ENCODE measurements around the gene SFTA2.
A peak's percentile ranks its signal among the peaks of the same experiment; 100 is the strongest.
"Not testable (repeated sequence)": the region's sequence is repeated elsewhere in the genome, so short reads cannot be mapped to it uniquely, and the experiment has no call there.

Gene SFTA2

DNA sequence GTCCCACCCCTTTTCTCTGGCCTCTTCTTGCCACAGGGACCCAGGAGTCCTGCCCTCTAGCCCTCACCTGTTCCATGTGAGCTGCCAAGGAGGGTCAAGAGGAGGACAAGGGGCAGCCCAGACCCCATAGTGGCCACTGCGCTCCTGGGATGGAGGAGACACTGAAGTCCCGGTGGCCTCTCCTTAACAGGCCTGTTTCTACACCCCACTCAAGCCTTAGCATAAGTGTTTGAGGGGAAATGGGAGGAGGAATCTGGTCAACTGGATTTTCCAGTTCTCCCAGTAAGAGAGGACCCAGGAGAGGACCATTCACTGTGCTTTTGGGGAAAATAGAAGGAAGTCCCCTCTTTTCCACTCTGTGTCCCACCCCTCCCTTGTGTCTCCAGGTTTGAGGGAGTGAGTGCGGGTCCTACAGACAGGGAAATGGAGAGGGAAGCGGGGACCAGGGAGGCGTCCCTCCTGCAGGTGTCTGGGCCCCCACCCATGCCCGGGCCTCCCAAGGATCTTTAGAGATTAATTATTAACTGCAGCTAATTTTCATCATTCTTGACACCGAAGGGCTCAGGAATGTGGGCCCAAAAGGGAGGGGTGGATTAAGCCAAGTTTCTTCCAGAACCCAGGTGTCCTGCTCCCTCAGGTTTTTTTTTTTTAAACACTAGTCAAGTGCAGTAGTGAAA, at the start of gene SFTA2:
SFTA2 (minus strand) TSS at position 202 of the 677 bp plus-strand sequence; CDS start at position 128, 74 bp downstream.
- no peak for DNase-seq (ENCODE audit: low read depth in 2 of 2)

DNA sequence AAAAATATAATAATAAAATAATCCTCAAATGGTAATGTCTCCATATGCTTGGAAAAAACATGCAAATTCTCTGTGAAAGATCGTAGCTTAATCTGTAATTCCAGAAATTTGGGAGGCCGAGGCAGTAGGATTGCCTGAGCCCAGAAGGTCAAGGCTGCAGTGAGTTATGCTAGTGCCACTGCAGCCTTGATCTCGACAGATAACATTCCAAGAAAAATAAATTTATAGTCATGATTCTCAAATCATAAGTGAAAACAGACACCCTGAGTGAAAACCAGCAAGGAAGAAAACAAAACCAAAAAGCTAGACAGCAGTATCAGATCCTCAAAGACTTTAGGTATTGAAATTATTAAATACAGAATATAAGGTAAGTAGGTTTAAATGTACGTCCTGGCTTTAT, 47.7 kb upstream of the SFTA2 start:
- DNase-seq (ENCODE audit: low read depth in 2 of 2) = no peak

DNA sequence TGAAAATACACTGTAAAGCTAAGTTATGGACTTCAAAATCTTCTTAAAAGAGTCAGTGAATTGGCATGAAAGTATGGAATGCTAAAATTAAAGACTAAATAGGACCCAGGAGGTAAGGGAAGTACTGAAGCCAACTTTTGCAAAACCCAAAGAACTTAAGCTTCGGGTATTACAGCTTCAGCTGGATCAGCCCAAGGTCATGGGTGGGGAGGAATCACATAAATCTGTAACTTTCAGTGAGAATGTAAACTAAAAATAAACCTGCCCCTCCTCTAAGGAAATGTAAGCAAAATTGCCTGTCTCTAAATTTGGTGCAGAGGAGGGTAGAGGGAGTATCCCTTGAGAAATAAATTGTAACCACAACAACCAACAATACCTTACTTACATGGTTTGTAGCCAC, 47.2 kb upstream of the SFTA2 start:
- DNase-seq (ENCODE audit: low read depth in 2 of 2) = peak in 1 of 2 experiments; percentile 9

DNA sequence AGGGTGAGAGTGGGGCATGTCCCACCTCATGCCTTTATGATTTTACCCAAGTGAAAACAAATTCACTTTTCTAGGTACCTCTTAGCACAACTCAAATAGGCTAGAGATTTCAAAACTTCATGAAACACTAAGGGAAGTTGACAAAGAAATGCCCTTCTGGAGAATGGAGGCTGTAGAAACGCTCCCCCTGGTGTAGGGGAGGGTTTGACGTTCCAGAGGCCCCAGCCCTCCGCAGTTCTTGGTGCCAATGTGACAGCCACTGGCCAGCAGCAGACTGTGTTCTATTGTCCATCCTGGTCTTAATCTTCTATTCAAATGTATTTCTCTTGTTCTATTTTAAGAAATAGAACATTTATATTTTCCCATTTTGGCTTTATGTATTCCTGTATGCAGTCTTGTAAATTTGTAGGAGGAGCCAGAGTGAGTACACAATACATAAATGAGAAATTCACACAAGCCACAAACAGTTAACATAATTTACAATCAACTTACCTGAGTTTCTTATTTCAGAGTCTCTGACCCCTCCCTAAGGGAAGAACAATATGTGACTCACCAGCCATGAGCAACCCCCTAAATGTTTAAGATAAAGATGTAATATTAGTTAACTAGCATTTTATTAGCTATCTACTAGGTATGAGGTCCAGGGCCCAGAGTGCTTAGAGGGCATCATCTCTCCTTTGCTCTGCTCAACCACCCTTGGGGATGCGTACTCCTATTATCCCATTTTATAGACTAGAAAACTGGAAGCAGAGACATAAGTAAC, 42.7 kb upstream of the SFTA2 start:
- DNase-seq (ENCODE audit: low read depth in 2 of 2) = no peak

DNA sequence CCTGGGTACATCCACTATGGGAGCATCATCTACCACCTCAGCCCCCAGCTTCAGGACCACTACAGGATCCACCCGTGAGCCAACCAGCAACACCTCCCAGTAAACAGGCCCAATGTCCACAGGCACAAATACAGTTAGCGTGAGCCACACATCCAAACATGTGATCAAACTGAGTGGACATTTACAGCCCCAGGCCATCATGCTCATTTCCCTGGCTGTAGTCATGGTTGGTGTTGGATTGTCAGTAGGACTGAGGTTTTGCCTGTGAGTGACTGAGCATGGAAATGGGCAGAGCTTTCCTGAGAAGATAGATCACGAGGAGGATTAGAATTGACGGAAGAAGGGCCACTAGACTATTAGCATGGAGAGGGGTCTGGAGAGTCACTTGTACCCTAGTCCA, 40.8 kb upstream of the SFTA2 start:
- no peak for DNase-seq (ENCODE audit: low read depth in 2 of 2)

DNA sequence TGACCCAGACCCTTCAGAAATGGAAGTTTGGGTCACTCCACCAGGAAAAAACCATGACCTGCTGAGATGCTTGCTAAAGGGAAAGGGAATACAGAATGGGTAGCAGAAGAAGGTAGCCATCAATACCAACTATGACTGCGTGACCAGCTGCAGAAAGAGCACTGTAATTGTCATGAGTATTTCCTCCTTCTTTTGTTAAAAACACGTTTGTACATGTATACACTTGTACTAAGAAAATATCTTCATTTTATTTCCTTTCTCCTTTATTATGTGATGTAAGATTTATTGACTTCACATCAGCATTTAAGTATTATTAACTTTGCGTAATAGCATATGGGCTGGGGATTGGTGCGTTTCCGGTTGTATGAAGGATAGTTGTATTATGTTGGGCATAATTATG, 39.0 kb upstream of the SFTA2 start:
- DNase-seq (ENCODE audit: low read depth in 2 of 2) = no peak

DNA sequence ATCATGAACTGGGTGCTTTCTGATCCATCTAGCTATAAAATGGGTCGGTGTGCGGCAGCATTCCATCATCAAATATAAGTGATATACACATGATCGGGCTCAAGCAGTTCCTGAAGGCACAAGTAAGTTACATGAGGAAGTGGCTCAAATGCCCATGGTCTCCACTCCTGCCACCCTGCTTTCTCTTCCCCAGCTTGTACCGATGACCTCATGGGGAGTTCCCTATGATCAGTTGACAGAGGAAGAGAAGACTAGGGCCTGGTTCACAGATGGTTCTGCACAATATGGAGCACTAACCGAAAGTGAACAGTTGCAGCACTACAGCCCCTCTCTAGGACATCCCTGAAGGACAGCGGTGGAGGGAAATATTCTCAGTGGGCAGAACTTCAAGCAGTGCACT, 37.2 kb upstream of the SFTA2 start:
- not testable (repeated sequence) for DNase-seq (ENCODE audit: low read depth in 2 of 2)

DNA sequence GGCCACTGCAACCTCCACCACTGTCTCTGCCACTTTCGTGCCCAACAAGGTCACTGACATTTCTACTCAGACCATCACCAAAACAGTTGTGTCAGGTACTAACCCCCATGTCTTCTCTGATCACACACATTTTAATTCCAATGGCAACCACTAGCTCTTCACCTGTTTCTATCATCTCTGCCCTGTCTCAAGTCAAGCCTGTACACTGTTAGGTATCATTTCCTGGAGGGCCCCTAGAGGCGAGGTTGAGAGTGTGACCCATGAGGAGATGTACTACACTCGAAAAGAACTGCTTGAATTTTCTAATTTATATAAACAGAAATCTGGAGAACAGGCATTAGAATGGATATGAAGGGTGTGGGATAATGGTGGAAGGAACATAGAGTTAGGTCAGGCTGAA, 34.2 kb upstream of the SFTA2 start:
- DNase-seq (ENCODE audit: low read depth in 2 of 2) = no peak

DNA sequence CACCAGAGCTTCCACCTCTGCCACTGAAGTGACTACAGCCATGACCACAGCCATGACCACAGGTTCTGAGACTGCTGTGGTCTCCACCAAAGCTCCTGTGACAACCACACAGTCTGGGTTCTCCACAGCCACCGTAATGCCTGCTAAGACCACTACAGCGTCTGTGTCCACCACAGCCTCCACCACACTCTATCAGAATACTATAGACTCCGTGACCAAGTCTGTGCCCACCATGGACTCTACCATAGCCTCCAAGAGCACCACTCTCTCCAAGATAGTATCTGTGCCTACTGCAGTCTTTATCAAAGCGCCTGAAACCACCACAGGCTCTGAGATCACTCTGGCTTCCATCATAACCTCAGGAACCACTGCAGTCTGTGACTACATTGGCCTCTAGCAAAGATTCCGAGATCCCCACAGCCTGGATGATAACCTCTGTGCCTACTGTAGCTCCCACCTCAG, 33.2 kb upstream of the SFTA2 start:
- no peak for DNase-seq (ENCODE audit: low read depth in 2 of 2)

DNA sequence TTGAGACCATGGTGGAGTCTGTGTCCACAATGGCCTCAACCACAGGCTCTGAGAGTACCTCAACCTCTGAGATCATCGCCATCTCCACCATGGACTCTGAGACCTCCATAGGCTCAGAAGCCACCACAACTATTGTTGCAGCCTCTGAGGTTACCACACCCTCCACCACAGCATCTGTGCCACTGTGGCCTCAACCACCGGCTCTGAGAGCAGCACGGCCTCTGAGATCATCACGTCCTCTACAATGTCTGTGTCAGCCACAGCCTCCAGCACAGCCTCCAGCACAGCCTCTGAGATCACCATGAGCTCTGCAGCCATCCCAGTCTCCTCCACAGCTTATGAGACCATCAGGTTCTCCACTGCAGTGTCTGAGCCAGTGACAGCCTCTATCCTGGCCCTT, 32.1 kb upstream of the SFTA2 start:
- no peak for DNase-seq (ENCODE audit: low read depth in 2 of 2)

DNA sequence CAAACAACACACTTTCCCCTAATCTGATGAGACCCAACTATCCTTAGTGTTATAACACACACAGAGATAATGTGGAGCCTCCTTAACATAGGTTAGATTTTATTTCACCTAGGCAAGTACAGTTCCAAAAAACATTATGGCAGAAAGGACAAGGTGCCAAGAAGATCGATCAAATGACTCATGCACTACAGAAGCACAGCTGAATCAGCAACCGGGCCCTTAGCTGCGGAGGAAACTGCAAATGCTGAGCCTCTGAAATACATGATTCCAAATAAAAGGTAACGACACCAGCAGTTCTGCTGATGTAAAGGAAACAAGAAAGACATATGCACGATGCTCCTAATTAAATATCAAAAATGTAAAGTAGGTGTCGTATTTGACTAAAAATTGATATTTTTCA, 31.7 kb upstream of the SFTA2 start:
- no peak for DNase-seq (ENCODE audit: low read depth in 2 of 2)

DNA sequence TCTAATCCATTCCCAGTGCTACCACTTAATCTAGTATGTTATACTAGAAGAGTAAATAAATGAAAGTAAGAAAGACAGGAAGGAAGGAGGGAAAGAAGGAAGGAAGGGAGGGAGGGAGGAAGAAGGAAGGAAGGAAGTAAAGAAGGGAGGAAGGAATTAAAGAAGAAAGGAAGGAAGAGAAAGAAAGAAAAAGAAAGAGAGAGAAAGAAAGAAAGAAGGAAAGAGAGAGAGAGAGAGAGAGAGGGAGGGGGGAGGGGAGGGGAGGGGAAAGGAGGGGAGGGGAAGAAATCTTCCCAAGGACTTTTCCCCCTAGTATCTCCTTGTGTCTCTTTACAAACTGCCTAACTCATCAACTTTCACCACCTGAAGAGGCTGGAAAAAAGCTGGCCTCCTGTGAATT, 30.7 kb upstream of the SFTA2 start:
- no peak for DNase-seq (ENCODE audit: low read depth in 2 of 2)

DNA sequence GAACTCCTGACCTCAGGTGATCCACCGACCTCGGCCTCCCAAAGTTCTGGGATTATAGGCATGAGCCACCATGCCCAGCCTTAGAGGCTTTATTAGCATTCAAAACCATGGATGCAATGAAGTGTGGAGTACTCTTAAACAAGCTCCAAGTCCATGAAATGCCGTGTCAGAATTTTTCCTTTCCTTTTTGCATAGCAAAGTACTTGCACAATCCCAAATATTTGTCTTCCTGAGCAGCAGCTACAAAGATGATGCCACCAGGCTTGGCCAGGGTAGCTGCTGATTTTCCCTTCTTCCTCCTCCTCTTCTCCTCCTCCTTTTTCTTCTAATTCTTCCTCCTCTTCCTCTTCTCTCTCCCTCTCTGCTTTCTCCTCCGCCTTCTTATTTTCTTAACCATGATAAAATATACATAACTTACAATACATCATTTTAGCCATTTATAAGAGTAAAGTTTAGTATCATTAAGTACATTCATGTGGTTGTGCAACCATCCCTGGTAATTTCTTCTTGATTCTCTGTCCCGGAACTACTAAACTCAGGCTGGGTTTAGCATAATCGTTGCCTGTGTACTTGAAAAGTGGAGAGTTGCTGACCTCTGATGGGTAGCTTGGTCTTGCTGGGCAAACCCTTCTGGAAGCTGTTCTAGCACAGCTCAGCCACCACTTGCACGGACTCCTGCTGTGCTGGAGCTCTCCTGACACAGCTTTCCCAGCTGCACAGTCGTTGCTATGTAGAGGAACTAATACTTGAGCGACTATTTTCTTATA, 29.1 kb upstream of the SFTA2 start:
- DNase-seq (ENCODE audit: low read depth in 2 of 2) = no peak

DNA sequence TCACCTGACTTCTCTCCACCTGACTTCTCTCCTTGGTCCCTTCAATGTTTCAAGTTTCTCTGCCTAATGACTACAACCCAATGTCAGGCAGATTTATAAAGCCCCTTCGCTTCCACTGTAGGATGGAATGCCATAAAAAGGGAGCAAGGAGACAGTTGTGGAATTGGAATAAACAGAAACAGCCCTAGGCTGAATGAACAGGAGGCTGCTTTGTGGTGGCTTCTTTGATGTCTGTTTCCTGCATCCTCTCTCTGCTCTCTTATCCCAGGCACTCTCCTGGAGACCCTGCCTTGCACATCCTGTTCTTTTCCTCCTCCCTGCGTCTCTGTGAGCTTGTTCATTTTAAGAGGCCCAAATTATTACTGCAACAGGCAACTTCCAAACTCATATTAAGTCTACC, 25.7 kb upstream of the SFTA2 start:
- DNase-seq (ENCODE audit: low read depth in 2 of 2) = no peak

DNA sequence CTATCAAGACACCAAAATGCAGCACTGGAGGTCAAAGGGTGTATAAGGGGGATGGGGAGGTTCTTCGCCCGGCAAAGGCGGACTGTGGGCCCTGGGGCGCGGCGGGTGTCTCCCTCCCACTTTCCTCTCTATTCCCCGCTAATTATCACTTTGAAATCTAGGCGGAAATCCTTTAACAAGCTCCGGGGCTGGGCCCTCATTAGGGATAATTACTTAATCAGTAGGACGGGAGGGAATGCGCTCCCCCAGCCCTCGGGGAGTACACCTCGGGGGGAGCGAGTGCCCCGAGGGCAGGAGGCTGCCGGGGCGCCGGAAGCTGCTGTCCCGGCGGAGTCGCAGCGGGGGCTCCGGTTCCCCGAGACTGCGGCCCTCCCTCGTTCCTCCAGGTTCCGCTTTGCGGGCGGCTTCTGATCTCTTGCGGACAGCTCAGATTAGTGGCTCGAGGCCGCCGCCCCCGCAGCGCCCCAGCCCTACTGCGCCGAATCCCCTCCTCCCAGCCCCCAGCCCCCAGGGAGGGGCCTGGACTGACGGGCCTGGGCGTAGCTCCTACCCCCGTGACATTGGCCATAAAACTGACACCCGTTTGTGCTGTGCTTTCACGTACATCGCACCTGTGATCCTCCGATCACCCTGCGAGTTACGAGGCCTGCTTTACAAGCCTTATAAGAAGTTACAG, 23.5 kb upstream of the SFTA2 start:
- DNase-seq (ENCODE audit: low read depth in 2 of 2) = peak; percentile 7 to 13

DNA sequence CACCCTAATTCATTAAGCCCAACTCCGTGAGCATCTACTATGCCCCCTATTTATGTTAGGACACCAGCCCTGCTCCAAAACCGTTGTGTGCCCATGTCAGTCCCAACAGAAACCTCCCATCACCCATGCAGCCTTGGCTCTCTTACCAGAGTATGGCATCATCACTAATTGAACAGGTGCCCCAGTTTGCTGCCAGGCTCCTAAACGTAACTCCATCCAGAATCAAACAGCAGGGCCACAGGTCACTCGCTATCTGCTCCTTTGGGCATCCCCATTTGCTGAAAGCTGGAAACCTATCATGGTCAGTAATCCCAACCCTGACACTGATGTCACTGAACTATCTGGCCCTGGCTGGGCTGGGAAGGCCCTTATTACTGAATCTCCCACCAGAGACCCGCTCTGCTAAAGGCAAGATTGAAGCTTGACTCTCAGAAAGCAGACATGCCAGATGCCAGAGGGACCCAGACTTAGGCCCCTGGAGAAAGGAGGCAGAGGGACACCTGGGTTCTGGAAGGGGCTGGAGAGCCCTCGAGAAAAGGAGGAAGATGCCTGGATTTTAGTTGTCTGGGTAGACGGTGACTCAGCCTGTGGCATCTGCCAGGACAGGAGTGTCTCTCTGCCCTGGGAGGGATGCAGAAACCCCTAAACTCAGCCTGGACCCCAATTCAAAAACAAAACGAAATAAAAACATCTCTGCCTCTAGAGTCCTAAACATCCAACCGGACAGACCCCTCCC, 22.8 kb upstream of the SFTA2 start:
- DNase-seq (ENCODE audit: low read depth in 2 of 2) = no peak

DNA sequence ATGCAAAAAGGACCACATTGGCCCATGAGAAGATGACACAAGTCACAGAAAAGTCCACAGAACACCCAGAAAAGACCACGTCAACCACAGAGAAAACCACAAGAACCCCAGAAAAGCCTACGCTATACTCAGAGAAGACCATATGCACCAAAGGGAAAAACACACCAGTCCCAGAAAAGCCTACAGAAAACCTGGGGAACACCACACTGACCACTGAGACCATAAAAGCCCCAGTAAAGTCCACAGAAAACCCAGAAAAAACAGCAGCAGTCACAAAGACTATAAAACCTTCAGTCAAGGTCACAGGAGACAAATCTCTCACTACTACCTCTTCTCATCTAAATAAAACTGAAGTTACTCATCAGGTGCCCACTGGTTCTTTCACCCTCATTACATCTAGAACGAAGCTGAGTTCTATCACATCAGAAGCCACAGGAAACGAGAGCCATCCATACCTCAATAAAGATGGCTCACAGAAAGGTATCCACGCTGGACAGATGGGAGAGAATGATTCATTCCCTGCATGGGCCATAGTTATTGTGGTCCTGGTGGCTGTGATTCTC, 20.0 kb upstream of the SFTA2 start:
- DNase-seq (ENCODE audit: low read depth in 2 of 2) = no peak

DNA sequence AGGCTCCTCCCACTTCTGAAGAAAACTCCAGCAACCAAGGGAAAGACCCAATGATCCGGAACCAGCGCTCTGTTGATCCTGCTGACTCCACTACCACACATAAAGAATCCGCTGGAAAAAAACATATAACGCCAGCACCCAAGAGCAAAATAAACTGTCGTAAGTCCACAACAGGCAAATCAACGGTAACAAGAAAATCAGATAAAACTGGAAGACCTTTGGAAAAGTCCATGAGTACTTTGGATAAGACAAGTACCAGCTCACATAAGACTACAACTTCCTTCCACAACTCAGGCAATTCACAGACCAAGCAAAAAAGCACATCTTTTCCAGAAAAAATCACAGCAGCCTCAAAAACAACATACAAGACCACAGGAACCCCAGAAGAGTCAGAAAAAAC, 16.8 kb upstream of the SFTA2 start:
- DNase-seq (ENCODE audit: low read depth in 2 of 2) = no peak

DNA sequence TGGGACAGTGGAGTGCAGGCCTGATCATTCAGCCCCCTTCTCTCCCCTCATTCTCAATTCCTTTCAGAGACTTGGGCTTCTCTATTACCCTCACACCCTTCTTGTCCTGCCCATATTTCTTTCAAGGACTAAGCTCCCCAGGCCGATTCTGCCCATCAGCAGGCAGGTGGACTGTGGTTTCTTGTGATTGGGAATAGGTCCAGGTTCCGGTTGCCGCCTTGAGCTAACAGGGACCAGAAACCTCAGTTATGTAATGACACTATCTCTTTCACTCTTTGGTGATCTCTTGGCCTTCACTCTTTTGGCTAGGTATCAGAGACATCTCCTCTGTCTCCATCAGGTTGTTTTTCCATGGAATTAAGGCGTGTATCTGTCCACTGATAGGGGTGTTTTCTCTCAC, 15.3 kb upstream of the SFTA2 start:
- DNase-seq (ENCODE audit: low read depth in 2 of 2) = no peak

DNA sequence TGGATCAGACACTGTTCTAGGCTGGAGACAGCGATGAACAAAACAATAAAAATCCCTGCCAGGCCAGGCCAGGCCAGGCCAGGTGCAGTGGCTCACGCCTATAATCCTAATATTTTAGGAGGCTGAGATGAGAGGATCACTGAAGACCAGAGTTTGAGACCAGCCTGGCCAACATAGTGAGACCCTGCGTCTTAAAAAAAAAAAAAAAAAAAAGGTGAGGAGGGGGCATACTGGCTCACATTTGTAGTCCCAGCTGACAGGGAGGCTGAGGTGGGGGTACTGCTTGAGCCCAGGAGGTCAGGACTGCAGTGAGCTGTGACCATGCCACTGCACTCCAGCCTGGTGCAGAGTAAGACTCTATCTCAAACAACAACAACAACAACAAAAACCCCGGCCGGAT, 13.3 kb upstream of the SFTA2 start:
- no peak for DNase-seq (ENCODE audit: low read depth in 2 of 2)

DNA sequence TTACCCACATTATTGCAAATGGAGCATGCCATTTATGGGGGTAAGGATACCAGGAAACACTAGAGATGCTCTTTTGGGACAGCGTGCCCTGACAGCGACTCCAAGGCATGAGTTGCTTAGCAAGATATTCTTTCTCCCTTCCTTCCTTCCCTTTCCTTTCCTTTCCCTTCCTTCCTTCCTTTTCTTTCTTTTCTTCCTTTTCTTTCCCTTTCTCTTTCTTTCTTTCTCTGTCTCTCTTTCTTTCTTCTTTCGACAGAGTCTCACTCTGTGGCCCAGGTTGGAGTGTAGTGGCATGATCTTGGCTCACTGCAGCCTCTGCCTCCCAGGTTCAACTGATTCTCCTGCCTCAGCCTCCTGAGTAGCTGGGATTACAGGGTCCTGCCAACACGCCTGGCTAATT, 12.1 kb upstream of the SFTA2 start:
- DNase-seq (ENCODE audit: low read depth in 2 of 2) = no peak
